G401.6 (cell line): Measurements from ENCODE around the gene ESPNL.

Experiments
- FAIRE-seq: peaks from 2 replicates; lab custom pipeline; 2012; peaks lifted over from hg19 to GRCh38; lab: Jason Lieb, UNC

The ESPNL gene

DNA sequence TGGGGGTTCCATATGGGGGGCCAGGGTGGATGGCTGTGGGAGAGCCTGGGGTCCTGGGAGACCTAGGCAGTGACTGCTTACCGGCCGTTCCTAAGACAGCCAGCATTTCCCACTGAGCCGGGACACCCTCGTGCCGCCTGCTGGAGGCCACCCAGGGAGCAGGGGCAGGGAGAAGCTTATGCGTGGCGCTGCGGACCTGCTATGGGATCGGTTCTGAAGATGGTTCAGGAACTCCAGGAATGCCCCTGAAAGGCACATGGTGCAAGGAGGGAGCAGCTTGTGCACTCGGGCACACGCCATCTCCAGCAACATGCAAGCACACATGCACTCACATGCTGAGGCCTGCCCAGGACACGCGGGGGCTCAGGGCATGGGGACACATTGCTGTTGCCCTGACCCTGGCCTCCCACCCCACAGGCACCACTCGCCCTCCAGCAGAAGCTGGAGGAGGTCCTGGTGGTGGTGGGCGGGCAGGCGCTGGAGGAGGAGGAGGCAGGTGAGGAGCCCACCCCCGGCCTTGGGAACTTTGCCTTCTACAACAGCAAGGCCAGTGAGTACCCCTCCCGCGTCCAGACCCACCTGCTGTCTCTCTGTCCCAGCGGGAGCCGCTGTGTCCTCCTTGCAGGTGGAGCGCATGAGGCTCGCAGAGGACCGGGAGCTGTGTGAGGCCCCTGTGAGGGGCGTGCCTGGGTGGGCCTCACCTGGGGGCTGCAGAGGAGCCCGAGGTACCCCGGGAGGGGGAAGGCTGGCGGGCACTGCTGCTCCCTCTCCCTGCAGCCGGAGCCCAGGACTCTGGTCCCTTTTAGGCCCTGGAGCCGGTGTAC is 42.5 kb downstream of the ESPNL start:
- no peak for FAIRE-seq

GRCh38 chr2:238143239-238143951 is 43.3 kb downstream of the ESPNL start:
- no peak for FAIRE-seq

GRCh38 chr2:238144262-238144661 is 44.1 kb downstream of the ESPNL start:
- no peak for FAIRE-seq

- no peak for FAIRE-seq
These were observed 44.9 kb downstream of the ESPNL start for GRCh38 chr2:238145046-238145445.

- FAIRE-seq: no peak
These were observed 45.7 kb downstream of the ESPNL start for GRCh38 chr2:238145851-238146250.

- no peak for FAIRE-seq
These were observed 46.9 kb downstream of the ESPNL start for GRCh38 chr2:238146884-238147544.

- no peak for FAIRE-seq
These were observed 48.8 kb downstream of the ESPNL start for GRCh38 chr2:238148981-238149380.

- no peak for FAIRE-seq
These were observed 49.9 kb downstream of the ESPNL start for GRCh38 chr2:238149841-238150572.

GRCh38 chr2:238150686-238151085 is 50.5 kb downstream of the ESPNL start:
- no peak for FAIRE-seq

DNA sequence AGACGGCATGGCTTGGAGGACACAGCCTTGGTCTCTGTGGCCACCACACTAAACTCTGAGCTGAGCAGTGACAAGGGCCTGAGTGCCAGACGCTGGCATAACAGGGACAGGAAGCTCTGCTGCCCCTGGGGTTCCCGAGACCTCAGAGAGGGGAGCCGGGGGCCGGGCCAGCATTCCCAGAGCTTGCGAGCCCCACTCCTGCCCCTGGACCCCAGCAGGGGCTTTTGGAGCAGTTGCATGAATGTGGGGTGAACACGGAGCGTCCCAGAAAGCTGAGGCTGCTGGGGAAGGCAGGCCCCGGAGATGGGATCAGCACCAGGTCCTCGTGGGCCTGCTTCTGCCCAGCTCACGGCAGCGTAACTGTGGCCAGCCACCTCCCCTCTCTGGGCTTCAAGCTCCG is 51.1 kb downstream of the ESPNL start:
- FAIRE-seq: no peak

GRCh38 chr2:238151628-238152235 is 51.6 kb downstream of the ESPNL start:
- FAIRE-seq: no peak

DNA sequence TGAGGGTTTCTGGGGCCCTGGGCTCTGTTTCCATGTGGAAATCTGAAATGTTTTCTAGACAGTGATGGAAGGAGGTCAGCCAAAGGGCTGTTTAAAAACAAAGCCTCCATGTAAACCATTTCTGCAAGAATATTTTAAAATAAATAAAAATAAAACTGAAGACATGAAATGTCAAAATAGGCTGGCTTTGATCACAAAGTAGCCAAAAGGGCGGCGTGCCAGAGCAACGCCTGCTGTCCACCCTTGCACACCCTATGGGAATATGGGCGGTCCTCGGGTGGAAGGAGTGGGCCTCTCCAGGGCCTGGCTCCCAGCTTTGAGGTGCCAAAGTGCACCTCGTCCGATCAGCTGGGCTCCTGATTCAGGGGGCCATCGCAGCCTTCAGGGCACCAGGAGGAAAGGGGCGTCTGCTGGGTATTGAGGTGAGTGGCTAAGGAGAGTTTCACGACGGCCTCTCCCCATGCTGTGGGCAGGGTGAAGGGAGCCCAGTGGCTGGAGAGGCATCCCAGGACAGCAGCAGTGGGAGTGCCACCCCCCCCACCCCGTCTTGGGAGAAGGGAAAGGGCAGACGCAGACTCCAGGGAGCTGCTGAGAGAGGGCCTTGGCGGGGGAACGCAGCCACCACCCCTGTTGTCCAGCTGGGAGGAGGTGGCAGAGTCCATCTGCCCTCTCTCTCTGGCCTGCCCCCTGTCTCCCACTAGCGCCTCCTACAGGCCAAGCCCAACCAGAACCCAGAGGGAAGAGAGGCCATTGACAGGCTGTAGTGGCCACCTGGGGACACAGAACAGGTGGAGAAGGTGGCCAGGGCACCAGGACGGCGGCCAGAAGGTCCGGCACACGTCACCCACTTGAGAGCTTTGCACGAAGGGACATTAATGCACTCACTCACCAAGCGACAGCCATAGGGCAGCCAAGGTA is 52.9 kb downstream of the ESPNL start:
- FAIRE-seq: no peak

- no peak for FAIRE-seq
These were observed 54.4 kb downstream of the ESPNL start for GRCh38 chr2:238154570-238154969.

GRCh38 chr2:238155051-238155760 is 55.1 kb downstream of the ESPNL start:
- no peak for FAIRE-seq

- no peak for FAIRE-seq
These were observed 55.9 kb downstream of the ESPNL start for GRCh38 chr2:238155761-238156694.

GRCh38 chr2:238157506-238158017 is 57.4 kb downstream of the ESPNL start:
- FAIRE-seq: no peak

DNA sequence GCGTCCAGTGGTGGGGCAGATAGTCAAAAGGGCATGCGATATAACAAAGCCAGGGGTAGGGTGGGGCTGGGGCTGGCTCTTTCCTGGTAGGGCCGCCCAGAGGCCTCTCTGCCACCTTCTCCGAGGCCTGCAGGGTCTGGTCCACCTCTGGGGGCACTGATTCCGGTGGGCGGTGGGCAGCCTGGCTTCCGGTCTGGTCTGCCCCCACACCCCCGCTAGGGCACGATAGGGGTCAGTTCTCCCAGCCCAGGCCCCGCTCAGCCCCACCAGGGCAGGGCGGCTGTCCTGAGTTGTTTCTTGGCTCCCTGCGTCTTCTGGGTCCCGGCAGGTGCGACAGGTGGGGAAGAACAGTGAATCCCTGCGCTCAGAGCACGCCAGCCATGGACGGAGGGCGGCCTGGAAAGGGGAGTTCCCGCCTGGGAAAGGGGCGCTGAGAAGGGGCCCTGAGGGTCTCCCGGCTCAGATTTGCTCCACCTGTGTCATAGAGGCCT is 57.9 kb downstream of the ESPNL start:
- FAIRE-seq: no peak

GRCh38 chr2:238158509-238159070 is 58.5 kb downstream of the ESPNL start, which contains the start of gene ERFE:
TSS of gene ERFE (plus strand) at chr2:238158970. CDS start at chr2:238159008, 38 bp downstream.
- FAIRE-seq: no peak
